Measurements from ENCODE around the gene SPEM2. TPM values are rescaled to one million over a fixed set of nuclear protein-coding genes. Genes with fewer than 3 reads are reported as not detected.

The SPEM2 gene
- total RNA-seq, 1 experiment from 2014 or later = not detected

- H3K4me3 ChIP-seq = no peak overlapping the region
- no peak for DNase-seq
- H3K36me3 ChIP-seq = no peaks in the 10 kb centered on the region
- no peaks in the 10 kb centered on the region for H3K27me3 ChIP-seq
- no peaks in the 10 kb centered on the region for H3K9me3 ChIP-seq
Measured at GRCh38 chr17:7432296-7432695, 6.9 kb downstream of the SPEM2 start.

- Histone ChIP-seq H3K36me3 (no peaks in the 10 kb centered on the region), H3K9me3 (no peaks in the 10 kb centered on the region), H3K27me3 (no peaks in the 10 kb centered on the region; the same call in 1 of the 2 replicates), H3K4me3 (0 out of 2 replicates have a peak overlapping the region, but pooled peaks have one; percentile 6)
- no peak for DNase-seq
Measured at GRCh38 chr17:7435676-7436555, 10.5 kb downstream of the SPEM2 start.

GRCh38 chr17:7436556-7437368, 11.3 kb downstream of the SPEM2 start:
- Histone ChIP-seq H3K27me3 (no peaks in the 10 kb centered on the region; the same call in 1 of the 2 replicates), H3K36me3 (no peaks in the 10 kb centered on the region), H3K4me3 (peak overlapping the region; percentile 20; the same call in 1 of the 2 replicates), H3K9me3 (no peaks in the 10 kb centered on the region)
- peak; percentile 70 for DNase-seq

GRCh38 chr17:7437369-7437863, 12.0 kb downstream of the SPEM2 start:
- Histone ChIP-seq H3K4me3 (no peak overlapping the region), H3K36me3 (no peaks in the 10 kb centered on the region), H3K27me3 (no peaks in the 10 kb centered on the region; the same call in 1 of the 2 replicates), H3K9me3 (no peaks in the 10 kb centered on the region)
- no peak for DNase-seq

GRCh38 chr17:7437950-7438614, 12.7 kb downstream of the SPEM2 start:
- H3K36me3 ChIP-seq = no peaks in the 10 kb centered on the region
- H3K9me3 ChIP-seq = no peaks in the 10 kb centered on the region
- H3K27me3 ChIP-seq = no peaks in the 10 kb centered on the region; the same call in 1 of the 2 replicates
- no peak overlapping the region for H3K4me3 ChIP-seq
- no peak for DNase-seq

- Histone ChIP-seq H3K4me3 (no peak overlapping the region), H3K36me3 (no peaks in the 10 kb centered on the region), H3K9me3 (no peaks in the 10 kb centered on the region), H3K27me3 (no peaks in the 10 kb centered on the region; the same call in 1 of the 2 replicates)
- DNase-seq = no peak
Measured at GRCh38 chr17:7438656-7439460, 13.4 kb downstream of the SPEM2 start.

- no peaks in the 10 kb centered on the region for H3K9me3 ChIP-seq
- no peak within 1 kb of the TSS for H3K4me3 ChIP-seq
- H3K36me3 ChIP-seq = no peaks in the 10 kb centered on the region
- DNase-seq = no peak
- no peaks in the 10 kb centered on the region; the same call in 1 of the 2 replicates for H3K27me3 ChIP-seq
Measured at GRCh38 chr17:7439462-7440112, 14.2 kb downstream of the SPEM2 start, which contains the start of gene FGF11. Gene FGF11 (plus strand): TSS chr17:7439512. CDS start chr17:7439621, 109 bp downstream.

GRCh38 chr17:7440113-7440833, 14.9 kb downstream of the SPEM2 start:
- H3K27me3 ChIP-seq = no peaks in the 10 kb centered on the region; the same call in 1 of the 2 replicates
- no peak overlapping the region for H3K4me3 ChIP-seq
- no peaks in the 10 kb centered on the region for H3K36me3 ChIP-seq
- no peak for DNase-seq
- H3K9me3 ChIP-seq = no peaks in the 10 kb centered on the region

GRCh38 chr17:7440834-7441195, 15.4 kb downstream of the SPEM2 start:
- Histone ChIP-seq H3K36me3 (no peaks in the 10 kb centered on the region), H3K27me3 (no peaks in the 10 kb centered on the region; the same call in 1 of the 2 replicates), H3K4me3 (no peak overlapping the region), H3K9me3 (no peaks in the 10 kb centered on the region)
- peak; percentile 58 for DNase-seq

GRCh38 chr17:7441266-7441665, 15.8 kb downstream of the SPEM2 start:
- H3K27me3 ChIP-seq = no peaks in the 10 kb centered on the region; the same call in 1 of the 2 replicates
- no peaks in the 10 kb centered on the region for H3K36me3 ChIP-seq
- DNase-seq = no peak
- no peak overlapping the region for H3K4me3 ChIP-seq
- no peaks in the 10 kb centered on the region for H3K9me3 ChIP-seq

GRCh38 chr17:7442142-7442541, 16.7 kb downstream of the SPEM2 start:
- H3K27me3 ChIP-seq = no peaks in the 10 kb centered on the region; the same call in 1 of the 2 replicates
- no peak for DNase-seq
- H3K4me3 ChIP-seq = no peak overlapping the region
- no peaks in the 10 kb centered on the region for H3K36me3 ChIP-seq
- no peaks in the 10 kb centered on the region for H3K9me3 ChIP-seq

- Histone ChIP-seq H3K36me3 (no peaks in the 10 kb centered on the region), H3K9me3 (no peaks in the 10 kb centered on the region), H3K4me3 (no peak overlapping the region), H3K27me3 (no peaks in the 10 kb centered on the region; the same call in 1 of the 2 replicates)
- no peak for DNase-seq
Measured at GRCh38 chr17:7443499-7444485, 18.4 kb downstream of the SPEM2 start.

GRCh38 chr17:7444682-7445618, 19.5 kb downstream of the SPEM2 start, which contains the start of gene CHRNB1:
Gene CHRNB1 (plus strand): TSS chr17:7445061. CDS start chr17:7445128, 67 bp downstream.
- H3K4me3 ChIP-seq = no peak within 1 kb of the TSS
- no peaks in the 10 kb centered on the region for H3K9me3 ChIP-seq
- no peaks in the 10 kb centered on the region for H3K36me3 ChIP-seq
- H3K27me3 ChIP-seq = no peaks in the 10 kb centered on the region
- no peak for DNase-seq

All from MG63 (cell line).